SIG-M5 treated with dmso at 0.1 percent for 504 hours (cell line): ENCODE data around the gene SCRN1.

Experiments used
- DNase-seq: peaks from one replicate; lab custom pipeline; 2025; ENCODE audit not compliant: unreplicated experiment; lab: John Stamatoyannopoulos, UW

SCRN1 gene, protein sequence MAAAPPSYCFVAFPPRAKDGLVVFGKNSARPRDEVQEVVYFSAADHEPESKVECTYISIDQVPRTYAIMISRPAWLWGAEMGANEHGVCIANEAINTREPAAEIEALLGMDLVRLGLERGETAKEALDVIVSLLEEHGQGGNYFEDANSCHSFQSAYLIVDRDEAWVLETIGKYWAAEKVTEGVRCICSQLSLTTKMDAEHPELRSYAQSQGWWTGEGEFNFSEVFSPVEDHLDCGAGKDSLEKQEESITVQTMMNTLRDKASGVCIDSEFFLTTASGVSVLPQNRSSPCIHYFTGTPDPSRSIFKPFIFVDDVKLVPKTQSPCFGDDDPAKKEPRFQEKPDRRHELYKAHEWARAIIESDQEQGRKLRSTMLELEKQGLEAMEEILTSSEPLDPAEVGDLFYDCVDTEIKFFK

GRCh38 chr7:29989257-29989995 is at the start of gene SCRN1:
Gene SCRN1, minus strand, starts transcription at chr7:29989801. Its CDS starts 20,734 bp downstream, at chr7:29969067.
- no peak for DNase-seq

DNA sequence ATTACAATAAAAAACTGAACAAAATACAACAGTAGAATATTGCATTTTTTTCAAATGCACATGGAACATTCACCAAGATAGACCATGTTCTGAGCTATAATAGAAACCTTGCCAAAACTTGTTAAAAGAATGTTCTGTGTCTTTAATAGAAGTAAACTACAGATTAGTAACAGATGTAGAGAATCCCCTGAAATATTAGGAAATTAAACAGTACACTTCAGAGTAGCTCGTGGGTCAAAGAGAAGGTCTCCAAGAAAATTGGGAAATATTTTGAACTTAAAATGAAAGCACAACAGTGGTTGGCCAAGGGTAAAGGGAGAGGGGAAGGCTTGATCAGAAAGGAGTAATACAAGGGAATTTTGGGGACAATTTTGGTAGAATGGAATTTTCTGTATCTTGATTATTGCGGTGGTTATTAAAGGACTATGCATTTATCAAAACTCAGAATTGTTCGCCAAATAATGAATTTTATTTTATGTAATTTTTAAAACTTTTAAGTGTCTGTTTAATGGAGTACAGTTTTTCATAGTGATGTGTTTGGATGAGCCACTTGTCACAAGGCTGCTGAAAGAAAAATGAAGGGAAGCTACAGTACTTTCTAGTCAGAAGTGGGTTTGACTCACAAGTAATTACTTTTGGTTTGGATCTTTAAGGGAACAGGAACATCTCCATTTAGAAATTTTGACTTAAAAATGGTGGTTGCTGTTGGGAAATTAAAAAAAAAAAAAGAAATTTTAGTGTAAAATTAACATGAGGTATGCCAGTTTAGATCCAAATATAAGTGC is 48.8 kb upstream of the SCRN1 start:
- DNase-seq = no peak

DNA sequence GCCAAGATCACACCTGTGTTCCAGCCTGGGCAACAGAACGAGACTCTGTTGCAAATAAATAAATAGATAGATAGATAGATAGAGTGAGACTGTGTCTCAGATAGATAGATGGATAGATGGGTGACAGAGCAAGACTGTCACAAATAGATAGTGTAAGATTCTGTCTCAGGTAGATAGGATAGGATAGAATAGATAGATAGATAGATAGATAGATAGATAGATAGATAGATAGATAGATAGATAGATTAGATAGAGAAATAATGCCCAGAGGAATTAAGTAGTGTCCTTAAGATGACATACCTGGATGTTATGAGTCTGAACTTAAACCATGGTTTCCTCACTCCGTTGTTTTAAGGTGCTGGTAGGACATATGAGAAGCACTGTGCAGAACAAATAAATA is 46.6 kb upstream of the SCRN1 start:
- no peak for DNase-seq

DNA sequence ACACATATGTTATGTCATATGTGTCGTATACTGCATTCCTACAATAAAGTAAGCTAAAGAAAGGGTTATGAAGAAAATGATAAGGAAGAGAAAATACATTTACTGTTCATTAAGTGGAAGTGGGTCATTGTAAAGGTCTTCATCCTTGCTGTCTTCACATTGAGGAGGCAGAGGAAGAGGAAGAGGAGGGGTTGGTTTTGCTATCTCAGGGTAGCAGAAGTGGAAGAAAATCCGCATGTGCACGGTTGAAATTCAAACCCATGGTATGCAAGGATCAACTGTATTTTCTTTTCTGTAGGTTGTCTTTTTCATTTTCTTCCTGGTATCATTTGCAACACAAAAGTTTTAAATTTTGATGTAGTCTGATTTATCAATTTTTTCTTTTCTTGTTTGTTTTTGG is 44.9 kb upstream of the SCRN1 start:
- DNase-seq = no peak

DNA sequence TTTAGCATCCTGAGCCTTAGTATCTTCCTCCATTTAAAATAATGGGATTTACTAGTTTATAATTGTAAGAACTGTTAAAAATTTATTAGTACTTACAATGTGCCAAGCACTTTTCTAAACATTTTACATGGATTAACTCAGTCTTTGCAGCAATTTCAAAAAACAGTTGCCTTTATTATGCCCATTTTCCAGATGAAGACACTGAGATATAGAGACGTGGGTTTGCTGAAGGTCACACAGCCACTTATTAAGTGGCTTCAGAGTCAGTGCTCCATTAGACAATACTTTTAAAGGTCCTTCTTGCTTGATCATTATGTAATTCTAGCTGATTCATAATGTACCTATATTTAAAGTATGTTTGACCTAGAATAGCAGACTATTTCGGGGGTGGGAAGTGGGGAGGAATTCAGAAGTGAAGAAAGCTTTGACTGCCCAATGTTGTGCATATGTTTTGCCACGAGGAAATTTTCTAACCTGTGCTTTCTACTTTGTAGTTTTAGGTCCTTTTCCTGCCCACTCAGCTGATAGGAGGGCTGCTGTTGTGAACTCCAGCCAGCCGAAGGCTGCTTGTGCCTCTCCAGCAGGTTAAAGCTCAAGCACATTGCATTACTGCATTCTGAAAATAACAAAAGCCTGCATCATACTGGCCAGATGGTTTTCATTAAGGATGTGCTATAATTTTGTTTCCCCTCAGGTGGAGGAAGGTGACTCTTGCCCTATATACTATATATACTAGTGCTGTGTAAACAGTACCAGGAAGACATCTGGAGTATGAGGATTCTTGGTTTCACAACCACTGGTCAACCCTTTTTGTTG is 42.9 kb upstream of the SCRN1 start:
- peak; percentile 12 for DNase-seq

DNA sequence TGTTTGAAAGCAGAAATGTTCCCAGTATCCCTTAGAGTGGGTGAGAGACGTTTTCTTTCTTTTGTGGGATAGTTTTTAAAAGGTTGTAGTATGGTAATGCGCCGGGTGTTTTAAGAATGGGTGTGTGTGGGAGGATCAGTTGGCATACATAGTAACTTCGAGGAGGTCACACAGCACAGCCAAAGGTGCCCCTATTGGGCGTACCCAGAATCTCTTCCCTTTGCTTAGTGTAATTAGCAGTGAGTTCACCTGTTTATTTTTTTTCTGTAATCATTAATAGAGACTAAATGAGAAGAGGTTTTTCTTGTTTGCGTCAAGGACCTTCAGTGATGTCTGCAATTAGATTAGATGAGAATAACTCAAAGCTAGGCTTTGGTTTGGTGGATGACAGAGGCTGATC is 40.1 kb upstream of the SCRN1 start:
- DNase-seq = no peak

GRCh38 chr7:30028749-30029635 is 39.4 kb upstream of the SCRN1 start:
- DNase-seq = peak; percentile 37

- peak; percentile 74 for DNase-seq
Observed at GRCh38 chr7:30028216-30028748, 38.7 kb upstream of the SCRN1 start, which contains the start of gene PLEKHA8. Gene PLEKHA8, plus strand, starts transcription at chr7:30028412. Its CDS starts 351 bp downstream, at chr7:30028763.

- peak; percentile 34 for DNase-seq
Observed at GRCh38 chr7:30027740-30028215, 38.2 kb upstream of the SCRN1 start.

DNA sequence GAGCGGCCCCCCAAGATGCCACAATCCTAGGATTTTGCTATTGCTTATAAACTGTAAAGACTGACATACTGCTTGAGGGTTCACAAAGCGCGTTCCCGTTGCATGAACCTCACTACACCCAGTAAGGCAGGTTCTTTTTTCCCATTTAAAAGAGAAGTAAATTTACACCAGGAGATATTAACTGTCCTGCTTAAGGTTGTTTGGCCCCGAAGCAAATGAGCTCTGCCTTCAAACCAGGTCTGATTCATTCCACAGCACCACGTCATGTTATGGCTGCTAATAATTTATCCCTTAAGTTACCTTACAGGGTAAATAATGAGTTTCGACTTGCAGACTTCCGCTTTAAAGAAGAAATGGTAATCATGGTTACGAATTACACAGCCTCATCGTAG is 37.5 kb upstream of the SCRN1 start:
- peak; percentile 63 for DNase-seq

GRCh38 chr7:30026229-30027064 is 36.8 kb upstream of the SCRN1 start, which contains the start of gene FKBP14:
Gene FKBP14, minus strand, starts transcription at chr7:30026702. Its CDS starts 194 bp downstream, at chr7:30026508.
- DNase-seq = peak; percentile 99

DNA sequence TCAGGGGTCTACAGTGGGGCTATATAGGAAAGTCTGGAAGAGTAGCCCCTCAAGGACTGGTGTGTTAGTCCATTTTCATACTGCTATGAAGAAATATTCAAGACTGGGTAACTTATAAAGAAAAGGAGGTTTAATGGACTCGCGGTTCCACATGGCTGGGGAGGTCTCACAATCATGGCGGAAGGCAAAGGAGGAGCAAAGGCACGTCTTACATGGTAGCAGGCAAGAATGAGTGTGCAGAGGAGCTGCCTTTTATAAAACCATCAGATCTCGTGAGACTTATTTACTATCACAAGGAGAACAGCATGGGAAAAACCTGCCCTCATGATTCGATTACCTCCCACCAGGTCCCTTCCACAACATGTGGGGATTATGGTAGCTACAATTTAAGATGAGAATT is 33.9 kb upstream of the SCRN1 start:
- DNase-seq = no peak

- DNase-seq = no peak
Observed at GRCh38 chr7:30022991-30023390, 33.4 kb upstream of the SCRN1 start.

GRCh38 chr7:30020535-30020934 is 30.9 kb upstream of the SCRN1 start:
- no peak for DNase-seq

DNA sequence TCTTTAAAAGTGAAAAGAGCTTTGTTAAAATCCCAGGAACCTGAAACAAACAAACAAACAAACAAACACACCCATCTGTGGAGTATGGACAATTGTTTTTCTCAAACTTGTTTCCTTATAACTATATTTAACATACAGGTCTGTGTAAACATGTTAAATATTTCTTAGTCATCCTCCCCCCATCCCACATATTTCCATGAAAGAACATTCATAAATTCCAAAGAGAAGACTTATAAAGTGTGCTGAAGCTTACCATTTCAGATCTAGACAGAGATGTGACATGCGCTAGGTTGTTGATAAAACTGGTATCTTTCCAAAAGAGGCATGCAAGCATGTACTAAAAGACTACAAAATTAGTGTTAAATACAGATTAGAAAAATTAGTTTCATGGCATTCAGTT is 30.4 kb upstream of the SCRN1 start:
- no peak for DNase-seq

DNA sequence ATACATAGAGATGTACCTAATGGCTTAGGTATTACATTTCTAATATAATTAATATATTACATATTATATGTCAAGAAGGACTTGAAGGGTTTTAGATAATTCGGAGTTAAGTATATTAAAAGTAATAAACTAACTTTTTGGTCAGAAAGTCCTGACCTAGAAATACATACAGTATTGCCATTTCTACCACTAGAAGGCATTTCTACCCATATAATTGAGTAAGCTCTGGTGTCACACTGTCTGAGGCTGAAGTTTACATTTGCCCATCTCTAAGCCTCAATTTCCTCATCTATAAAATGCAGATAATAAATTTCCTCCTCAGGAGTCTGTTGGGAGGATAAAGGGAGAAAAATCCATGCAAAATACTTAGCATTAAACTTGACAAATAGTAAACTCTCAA is 29.8 kb upstream of the SCRN1 start:
- DNase-seq = no peak

GRCh38 chr7:30018451-30018850 is 28.9 kb upstream of the SCRN1 start:
- DNase-seq = no peak

DNA sequence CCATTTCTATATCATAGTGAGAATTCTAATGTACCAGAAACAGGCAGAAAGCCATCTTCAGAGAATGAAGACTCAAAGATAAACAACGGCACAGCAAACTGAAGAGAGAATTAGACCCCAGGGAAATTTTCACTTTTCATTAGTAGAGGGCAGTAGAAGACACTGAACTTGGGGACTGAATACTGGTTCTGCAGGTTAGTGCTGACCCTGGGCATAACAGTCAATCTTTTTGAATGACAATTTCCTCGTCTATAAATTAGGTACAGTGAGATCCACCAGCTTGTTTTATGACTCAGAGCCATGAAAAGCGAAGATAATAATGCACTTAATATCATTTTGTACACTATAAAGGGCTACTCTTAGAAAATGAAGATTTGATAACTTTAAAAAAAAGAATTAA is 23.2 kb upstream of the SCRN1 start:
- DNase-seq = no peak
